H9 (cell line): ENCODE results near the gene CCDC86. TPM values are rescaled to one million over a fixed set of nuclear protein-coding genes. Genes with fewer than 3 reads are reported as not detected.

Experiments used
- DNase-seq: peaks from one replicate; pipeline ENCODE4 v3.0.0-alpha.2; 2017
- H2AFZ ChIP-seq: one replicate; pipeline ENCODE4 v1.6.1; 2013; ENCODE audit warnings: mild to moderate bottlenecking, low read length, control low read depth, moderate library complexity
- H2AK5ac ChIP-seq: 2 replicates; pipeline ENCODE4 v1.6.1; 2013; ENCODE audit warnings: low read length, control low read depth, mixed read lengths; ENCODE audit not compliant: insufficient read length
- H2BK120ac ChIP-seq: one replicate; pipeline ENCODE4 v1.6.1; 2013; ENCODE audit warnings: low read depth, mild to moderate bottlenecking, low read length, control low read depth, inconsistent platforms; ENCODE audit not compliant: poor library complexity, severe bottlenecking
- H2BK12ac ChIP-seq: 2 replicates; pipeline ENCODE4 v1.6.1; 2013; ENCODE audit warnings: low read length, control low read depth, mixed read lengths, low read depth; ENCODE audit not compliant: insufficient read length
- H2BK15ac ChIP-seq: 2 replicates; pipeline ENCODE4 v1.6.1; 2013; ENCODE audit warnings: low read depth, low read length, control low read depth
- H2BK20ac ChIP-seq: one replicate; pipeline ENCODE4 v1.6.1; 2013; ENCODE audit warnings: low read depth, mild to moderate bottlenecking, low read length, control low read depth, inconsistent platforms; ENCODE audit not compliant: poor library complexity, severe bottlenecking
- H2BK5ac ChIP-seq: 2 replicates; pipeline ENCODE4 v1.6.1; 2013; ENCODE audit warnings: low read length, control low read depth, mixed read lengths; ENCODE audit not compliant: insufficient read length
- H3K14ac ChIP-seq: 2 replicates; pipeline ENCODE4 v1.6.1; 2013; ENCODE audit warnings: low read length, control low read depth; ENCODE audit not compliant: insufficient read depth
- H3K18ac ChIP-seq: 2 replicates; pipeline ENCODE4 v1.6.1; 2013; ENCODE audit warnings: low read depth, mild to moderate bottlenecking, mixed read lengths, low read length, control low read depth; ENCODE audit not compliant: insufficient read length
- H3K23ac ChIP-seq: 2 replicates; pipeline ENCODE4 v1.6.1; 2013; ENCODE audit warnings: low read length, control low read depth, mixed read lengths, low read depth; ENCODE audit not compliant: insufficient read length
- H3K23me2 ChIP-seq: 2 replicates; pipeline ENCODE4 v1.6.1; 2013; ENCODE audit warnings: low read depth, mild to moderate bottlenecking, mixed read lengths, low read length, control low read depth; ENCODE audit not compliant: insufficient read length, poor library complexity, severe bottlenecking
- H3K27ac ChIP-seq: 2 replicates; pipeline ENCODE4 v1.5.1; 2013; ENCODE audit warnings: low read length, control low read depth, mixed read lengths, low read depth; ENCODE audit not compliant: insufficient read length
- H3K27me3 ChIP-seq: 2 replicates; pipeline ENCODE4 v1.6.1; 2013; ENCODE audit warnings: low read length, control low read depth, inconsistent platforms; ENCODE audit not compliant: insufficient read depth
- H3K4ac ChIP-seq: 2 replicates; pipeline ENCODE4 v1.6.1; 2013; ENCODE audit warnings: low read depth, mild to moderate bottlenecking, control low read depth, inconsistent platforms, low read length, moderate library complexity
- H3K4me1 ChIP-seq: 2 replicates; pipeline ENCODE4 v1.6.1; 2013; ENCODE audit warnings: low read length, control low read depth, inconsistent platforms; ENCODE audit not compliant: insufficient read depth
- H3K4me2 ChIP-seq: 2 replicates; pipeline ENCODE4 v1.6.1; 2013; ENCODE audit warnings: low read length, control low read depth, mixed read lengths; ENCODE audit not compliant: insufficient read length, insufficient read depth
- H3K56ac ChIP-seq: 2 replicates; pipeline ENCODE4 v1.6.1; 2013; ENCODE audit warnings: low read depth, mild to moderate bottlenecking, mixed read lengths, low read length, control low read depth; ENCODE audit not compliant: insufficient read length
- H3K79me1 ChIP-seq: 2 replicates; pipeline ENCODE4 v1.6.1; 2013; ENCODE audit warnings: low read depth, mild to moderate bottlenecking, moderate library complexity, low read length, control low read depth, inconsistent platforms; ENCODE audit not compliant: insufficient read depth, poor library complexity, severe bottlenecking
- H3K79me2 ChIP-seq: 2 replicates; pipeline ENCODE4 v1.6.1; 2013; ENCODE audit warnings: low read length, control low read depth, inconsistent platforms; ENCODE audit not compliant: insufficient read depth
- H3K9ac ChIP-seq: 2 replicates; pipeline ENCODE4 v1.6.1; 2013; ENCODE audit warnings: low read length, control low read depth, mixed read lengths; ENCODE audit not compliant: insufficient read length; ENCODE audit errors: extremely low read depth
- H3K9me3 ChIP-seq: one replicate; pipeline ENCODE4 v1.6.1; 2013; ENCODE audit warnings: low read depth, low read length, inconsistent platforms; ENCODE audit not compliant: control insufficient read depth
- H3T11ph ChIP-seq: one replicate; pipeline ENCODE4 v1.6.1; 2013; ENCODE audit warnings: mild to moderate bottlenecking, low read length, control low read depth, inconsistent platforms
- H4K20me1 ChIP-seq: one replicate; pipeline ENCODE4 v1.6.1; 2013; ENCODE audit not compliant: control insufficient read depth, insufficient read length, insufficient read depth
- H4K5ac ChIP-seq: 2 replicates; pipeline ENCODE4 v1.6.1; 2013; ENCODE audit warnings: low read depth, mild to moderate bottlenecking, mixed read lengths, low read length, control low read depth; ENCODE audit not compliant: insufficient read length
- H4K8ac ChIP-seq: replicated peaks from 2 replicates; pipeline ENCODE4 v1.6.1; 2013; ENCODE audit warnings: low read length, control low read depth, mixed read lengths, low read depth; ENCODE audit not compliant: insufficient read length
- H4K91ac ChIP-seq: 2 replicates; pipeline ENCODE4 v1.6.1; 2013; ENCODE audit warnings: low read depth, mild to moderate bottlenecking, moderate library complexity, mixed read lengths, low read length, control low read depth; ENCODE audit not compliant: insufficient read length
- H3K27ac Mint-ChIP-seq, 3 experiments: 2 replicates in 2 of 3; 3 replicates in 1 of 3; pipeline ENCODE4 v1.8.0; 2020 to 2021; ENCODE audit warnings: mixed read lengths in 3 of 3, mild to moderate bottlenecking in 1 of 3, moderate library complexity in 1 of 3
- H3K27me3 Mint-ChIP-seq: 2 replicates; pipeline ENCODE4 v1.8.0; 2021; ENCODE audit warnings: low read depth, mild to moderate bottlenecking, moderate library complexity, mixed read lengths
- H3K36me3 Mint-ChIP-seq, 3 experiments: 2 replicates in 2 of 3; 3 replicates in 1 of 3; pipeline ENCODE4 v1.8.0; 2020 to 2021; ENCODE audit warnings: low read depth in 3 of 3, mixed read lengths in 3 of 3; ENCODE audit not compliant: insufficient read depth in 1 of 3
- H3K4me1 Mint-ChIP-seq, 2 experiments: 2 replicates each; pipeline ENCODE4 v1.8.0; 2020; ENCODE audit warnings: mixed read lengths in 2 of 2
- H3K4me3 Mint-ChIP-seq, 2 experiments: 2 replicates in 1 of 2; 3 replicates in 1 of 2; pipeline ENCODE4 v1.8.0; 2020 to 2021; ENCODE audit warnings: mild to moderate bottlenecking in 2 of 2, mixed read lengths in 2 of 2, moderate library complexity in 1 of 2
- H3K9me3 Mint-ChIP-seq, 2 experiments: 2 replicates in 1 of 2; 3 replicates in 1 of 2; pipeline ENCODE4 v1.8.0; 2020; ENCODE audit warnings: mild to moderate bottlenecking in 2 of 2, mixed read lengths in 2 of 2, moderate library complexity in 1 of 2
- WGBS: extraction: QIAGEN DNeasy Blood & Tissue Kit; methylation state at CpG from one replicate; pipeline ENCODE4 v1.1.7; 2013; ENCODE audit warnings: missing lambda C conversion rate, low lambda C conversion rate, mixed read lengths; ENCODE audit not compliant: insufficient read length; ENCODE audit errors: extremely low coverage; 5-methylcytosine and 5-hydroxymethylcytosine counted together
- total RNA-seq: library from RNA; stranded (reverse); gene quantifications from 2 replicates; pipeline ENCODE4 v1.2.1, GENCODE V29; 2021
- TF ChIP-seq, protein P1 (sequence below): fragments of 200-600 bp; sonication (generic); conservative IDR thresholded peaks from 3 replicates; pipeline ENCODE4 v1.8.0; 2021; ENCODE audit warnings: antibody characterized with exemption, mild to moderate bottlenecking

CCDC86 gene
- total RNA-seq, 1 experiment from 2014 or later, result 82.3 TPM

DNA sequence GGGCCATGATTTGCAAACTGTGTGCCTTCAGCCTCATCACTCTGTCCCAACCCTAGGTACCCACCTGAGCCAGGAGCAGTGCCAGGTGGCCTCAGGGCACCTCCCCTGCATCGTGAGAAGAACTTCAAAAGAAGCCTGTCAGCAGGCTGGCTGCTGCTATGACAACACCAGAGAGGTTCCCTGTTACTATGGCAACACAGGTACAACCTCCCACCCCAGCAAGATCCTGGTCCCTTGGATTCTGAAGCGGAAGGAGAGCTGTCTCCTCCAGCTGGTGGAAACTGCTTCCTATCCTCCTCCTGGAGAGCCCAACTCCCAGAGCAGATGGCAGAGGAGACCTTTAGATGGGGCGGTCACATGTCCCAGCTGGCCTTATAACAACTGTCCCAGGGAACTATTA lies 28.4 kb downstream of the CCDC86 start:
- Histone ChIP-seq H3K9ac (no peak overlapping the region), H2AFZ (no peak overlapping the region), H3T11ph (no peak overlapping the region), H3K79me2 (no peaks in the 10 kb centered on the region), H2AK5ac (no peak overlapping the region), H3K27me3 (no peaks in the 10 kb centered on the region), H3K4me2 (no peak overlapping the region), H2BK120ac (no peak overlapping the region), H2BK5ac (no peak overlapping the region), H3K56ac (no peak overlapping the region), H3K9me3 (no peaks in the 10 kb centered on the region), H3K4me1 (peaks cover 2% of the 10 kb centered on the region; the same call in 1 of the 2 replicates), H3K18ac (no peak overlapping the region), H3K4ac (no peak overlapping the region), H3K23me2 (no peaks in the 10 kb centered on the region), H3K27ac (no peak overlapping the region), H2BK12ac (no peak overlapping the region), H3K79me1 (no peaks in the 10 kb centered on the region), H3K14ac (no peak overlapping the region), H2BK15ac (no peak overlapping the region), H4K5ac (no peak overlapping the region), H4K91ac (no peak overlapping the region), H4K20me1 (no peaks in the 10 kb centered on the region), H3K23ac (no peak overlapping the region), H2BK20ac (no peak overlapping the region), H4K8ac (no peak overlapping the region)
- TF ChIP-seq, protein P1, sequence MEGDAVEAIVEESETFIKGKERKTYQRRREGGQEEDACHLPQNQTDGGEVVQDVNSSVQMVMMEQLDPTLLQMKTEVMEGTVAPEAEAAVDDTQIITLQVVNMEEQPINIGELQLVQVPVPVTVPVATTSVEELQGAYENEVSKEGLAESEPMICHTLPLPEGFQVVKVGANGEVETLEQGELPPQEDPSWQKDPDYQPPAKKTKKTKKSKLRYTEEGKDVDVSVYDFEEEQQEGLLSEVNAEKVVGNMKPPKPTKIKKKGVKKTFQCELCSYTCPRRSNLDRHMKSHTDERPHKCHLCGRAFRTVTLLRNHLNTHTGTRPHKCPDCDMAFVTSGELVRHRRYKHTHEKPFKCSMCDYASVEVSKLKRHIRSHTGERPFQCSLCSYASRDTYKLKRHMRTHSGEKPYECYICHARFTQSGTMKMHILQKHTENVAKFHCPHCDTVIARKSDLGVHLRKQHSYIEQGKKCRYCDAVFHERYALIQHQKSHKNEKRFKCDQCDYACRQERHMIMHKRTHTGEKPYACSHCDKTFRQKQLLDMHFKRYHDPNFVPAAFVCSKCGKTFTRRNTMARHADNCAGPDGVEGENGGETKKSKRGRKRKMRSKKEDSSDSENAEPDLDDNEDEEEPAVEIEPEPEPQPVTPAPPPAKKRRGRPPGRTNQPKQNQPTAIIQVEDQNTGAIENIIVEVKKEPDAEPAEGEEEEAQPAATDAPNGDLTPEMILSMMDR, result no peak
- DNase-seq, result no peak
- H3K27me3 Mint-ChIP-seq, result no peaks in the 10 kb centered on the region; the same call in 1 of the 2 replicates
- no peak overlapping the region for H3K27ac Mint-ChIP-seq
- no peaks in the 10 kb centered on the region for H3K36me3 Mint-ChIP-seq
- H3K4me1 Mint-ChIP-seq, result peaks cover 9 to 10% of the 10 kb centered on the region in 2 experiments
- no CpG with 5 or more reads among the region's 3 CpGs for WGBS
- H3K4me3 Mint-ChIP-seq, result no peak overlapping the region
- peaks cover 0 to 2% of the 10 kb centered on the region in 2 experiments; a peak in 1 of 5 replicates for H3K9me3 Mint-ChIP-seq
